EL (cell line): Measurements from ENCODE around the gene MMD.

ENCODE experiments used
- DNase-seq: peaks from one replicate; pipeline ENCODE4 v3.0.0-alpha.2; 2016

Gene MMD

GRCh38 chr17:55345132-55345531 lies 76.5 kb downstream of the MMD start:
- DNase-seq: no peak

DNA sequence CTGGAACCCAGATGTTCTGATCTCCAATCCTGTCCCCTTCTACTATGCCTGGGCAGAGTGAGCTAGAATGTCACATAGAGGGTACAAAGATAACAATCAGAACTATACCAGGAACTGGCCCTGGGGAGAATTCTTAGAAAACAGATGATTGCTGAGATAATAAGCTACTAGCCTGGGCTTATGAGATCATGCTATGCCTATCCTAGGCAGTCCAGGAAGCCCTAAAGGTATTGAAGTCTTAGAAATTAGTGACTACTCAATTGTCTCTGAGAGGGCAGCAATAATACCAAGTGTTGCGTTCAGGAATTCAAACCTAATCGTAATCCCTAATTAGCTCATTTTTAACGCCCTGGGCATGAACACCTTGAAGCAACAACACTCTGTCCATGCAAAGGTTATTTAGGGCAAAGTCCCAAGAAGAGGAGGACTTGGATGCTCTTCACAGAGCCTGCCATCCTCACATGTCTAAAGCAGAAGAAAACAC lies 77.1 kb downstream of the MMD start:
- no peak for DNase-seq

- no peak for DNase-seq
These were observed 77.6 kb downstream of the MMD start for GRCh38 chr17:55343900-55344513.

DNA sequence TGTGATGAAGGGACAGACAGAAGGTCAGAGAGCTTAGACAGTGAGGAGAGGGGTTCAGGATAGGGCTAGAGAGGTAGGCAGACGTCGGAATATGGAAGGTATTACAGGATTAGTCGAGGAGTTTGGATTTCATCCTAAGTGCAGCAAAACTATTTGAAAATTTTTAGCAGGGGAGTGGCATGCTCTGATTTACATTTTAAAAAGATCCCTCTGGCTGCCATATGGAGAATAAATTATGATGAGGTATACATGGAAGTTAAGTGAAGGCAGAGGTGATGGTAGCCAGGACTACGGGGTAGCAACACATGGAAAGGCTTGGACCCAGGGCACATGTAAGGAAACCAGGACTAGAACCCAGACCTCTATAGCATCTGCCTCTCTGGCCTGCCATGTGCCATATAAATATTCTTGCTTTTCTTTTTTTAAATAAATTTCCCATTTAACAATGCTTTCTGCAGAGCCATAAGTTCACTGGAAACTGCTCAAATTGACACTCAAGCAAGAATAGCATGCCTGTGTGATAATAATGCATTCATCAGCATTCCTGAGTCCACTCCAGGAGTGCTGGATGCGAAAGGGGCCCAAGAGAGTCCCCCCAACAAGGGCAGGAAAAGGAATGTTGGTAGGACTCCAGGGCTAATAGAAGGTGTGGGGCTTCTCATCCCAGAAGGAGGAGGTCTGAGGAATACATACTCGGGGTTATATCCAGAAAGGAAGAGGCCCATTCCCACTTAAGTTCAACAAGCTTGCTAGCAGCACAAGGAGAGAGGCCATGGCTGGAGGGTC lies 78.6 kb downstream of the MMD start:
- DNase-seq: no peak
